ENCODE measurements around the gene ABCC3. TPM values are rescaled to one million over a fixed set of nuclear protein-coding genes. Genes with fewer than 3 reads are reported as not detected.

Gene ABCC3
- total RNA-seq, 2 experiments from 2014 or later = not detected

DNA sequence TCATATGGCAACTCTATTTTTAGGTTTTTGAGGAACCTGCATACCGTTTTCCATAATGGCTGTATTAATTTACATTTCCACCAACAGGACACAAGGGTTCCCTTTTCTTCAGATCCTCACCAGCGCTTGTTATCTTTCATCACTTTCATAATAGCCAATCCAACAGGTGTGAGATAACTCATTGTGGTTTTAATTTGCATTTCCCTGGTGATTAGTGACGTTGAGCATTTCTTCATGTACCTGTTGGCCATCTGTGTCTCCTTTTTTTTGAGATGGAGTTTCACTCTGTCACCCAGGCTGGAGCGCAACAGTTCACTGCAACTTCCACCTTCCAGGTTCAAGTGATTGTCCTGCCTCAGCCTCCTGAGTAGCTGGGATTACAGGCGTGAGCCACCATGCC lies 36.2 kb upstream of the ABCC3 start:
- Mint-ChIP-seq H3K27ac (no peak overlapping the region), H3K27me3 (peaks cover 4% of the 10 kb centered on the region), H3K4me3 (no peak overlapping the region), H3K36me3 (no peaks in the 10 kb centered on the region), H3K9me3 (ENCODE audit: low read depth) (no peaks in the 10 kb centered on the region), H3K4me1 (no peaks in the 10 kb centered on the region)
- CTCF ChIA-PET = no interaction called here
- ATAC-seq (no peak), DNase-seq (no peak)

DNA sequence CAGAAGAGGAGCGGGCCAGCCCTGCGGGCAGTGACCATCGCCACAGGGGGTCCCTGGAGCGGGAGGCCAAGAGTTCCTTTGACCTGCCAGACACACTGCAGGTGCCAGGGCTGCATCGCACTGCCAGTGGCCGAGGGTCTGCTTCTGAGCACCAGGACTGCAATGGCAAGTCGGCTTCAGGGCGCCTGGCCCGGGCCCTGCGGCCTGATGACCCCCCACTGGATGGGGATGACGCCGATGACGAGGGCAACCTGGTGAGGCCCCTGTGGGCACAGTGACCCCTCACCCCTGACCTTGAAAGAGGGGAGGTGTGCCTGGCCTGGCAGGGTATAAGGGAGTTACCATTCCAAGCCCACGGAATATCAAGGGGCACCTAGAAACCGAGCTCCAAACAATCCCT lies 35.1 kb upstream of the ABCC3 start:
- no peak overlapping the region for H3K27ac Mint-ChIP-seq
- H3K36me3 Mint-ChIP-seq = no peaks in the 10 kb centered on the region
- no peak overlapping the region for H3K4me3 Mint-ChIP-seq
- ATAC-seq (no peak), DNase-seq (no peak)
- CTCF ChIA-PET = no interaction called here
- H3K9me3 Mint-ChIP-seq (ENCODE audit: low read depth) = no peaks in the 10 kb centered on the region
- H3K4me1 Mint-ChIP-seq = no peaks in the 10 kb centered on the region
- peaks cover 4% of the 10 kb centered on the region for H3K27me3 Mint-ChIP-seq

DNA sequence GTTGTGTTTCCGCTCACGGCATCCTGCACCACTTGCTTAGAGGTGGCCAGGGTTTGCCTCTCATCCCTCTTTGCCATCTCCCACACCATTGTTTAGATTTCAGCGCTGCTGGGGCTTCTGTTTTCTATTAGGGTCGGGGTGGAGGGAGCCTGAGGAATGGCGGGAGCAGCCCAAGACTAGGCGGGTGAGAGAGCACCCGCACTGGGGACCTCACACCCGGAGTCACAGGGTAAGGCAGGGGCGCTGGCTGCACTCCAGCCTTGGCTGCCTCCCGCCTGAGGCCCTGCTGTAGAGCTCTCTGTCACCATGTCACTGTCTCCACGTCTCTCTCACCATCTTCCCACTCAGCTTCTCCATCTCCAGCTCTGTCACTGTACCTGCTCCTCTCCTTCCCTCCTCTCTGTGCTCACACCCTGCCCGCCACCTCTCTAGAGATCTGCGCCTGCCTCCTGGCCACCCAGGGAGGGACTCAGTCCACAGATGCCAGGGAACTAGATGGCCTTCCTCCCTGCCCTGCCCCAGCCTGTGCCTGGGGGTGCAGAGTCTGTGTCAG lies 32.8 kb upstream of the ABCC3 start:
- CTCF ChIA-PET = no interaction called here
- ATAC-seq (no peak), DNase-seq (no peak)
- no peaks in the 10 kb centered on the region for H3K9me3 Mint-ChIP-seq (ENCODE audit: low read depth)
- H3K4me1 Mint-ChIP-seq = no peaks in the 10 kb centered on the region
- peaks cover 12% of the 10 kb centered on the region for H3K27me3 Mint-ChIP-seq
- no peak overlapping the region for H3K4me3 Mint-ChIP-seq
- no peak overlapping the region for H3K27ac Mint-ChIP-seq
- H3K36me3 Mint-ChIP-seq = no peaks in the 10 kb centered on the region

DNA sequence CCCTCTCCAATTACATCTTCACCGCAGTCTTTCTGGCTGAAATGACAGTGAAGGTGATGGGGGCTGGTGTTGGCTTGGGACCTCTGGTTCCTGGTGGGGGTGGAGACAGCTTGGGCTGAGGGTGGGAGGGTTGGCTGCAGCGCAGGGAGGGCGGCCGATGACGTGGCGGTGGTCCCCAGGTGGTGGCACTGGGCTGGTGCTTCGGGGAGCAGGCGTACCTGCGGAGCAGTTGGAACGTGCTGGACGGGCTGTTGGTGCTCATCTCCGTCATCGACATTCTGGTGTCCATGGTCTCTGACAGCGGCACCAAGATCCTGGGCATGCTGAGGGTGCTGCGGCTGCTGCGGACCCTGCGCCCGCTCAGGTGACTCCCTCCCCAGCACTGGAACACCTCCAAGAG lies 31.8 kb upstream of the ABCC3 start:
- Mint-ChIP-seq H3K9me3 (ENCODE audit: low read depth) (no peaks in the 10 kb centered on the region), H3K4me3 (no peak overlapping the region), H3K27ac (no peak overlapping the region), H3K27me3 (peaks cover 17% of the 10 kb centered on the region), H3K4me1 (no peaks in the 10 kb centered on the region), H3K36me3 (no peaks in the 10 kb centered on the region)
- ATAC-seq (no peak), DNase-seq (no peak)
- CTCF ChIA-PET = no interaction called here

DNA sequence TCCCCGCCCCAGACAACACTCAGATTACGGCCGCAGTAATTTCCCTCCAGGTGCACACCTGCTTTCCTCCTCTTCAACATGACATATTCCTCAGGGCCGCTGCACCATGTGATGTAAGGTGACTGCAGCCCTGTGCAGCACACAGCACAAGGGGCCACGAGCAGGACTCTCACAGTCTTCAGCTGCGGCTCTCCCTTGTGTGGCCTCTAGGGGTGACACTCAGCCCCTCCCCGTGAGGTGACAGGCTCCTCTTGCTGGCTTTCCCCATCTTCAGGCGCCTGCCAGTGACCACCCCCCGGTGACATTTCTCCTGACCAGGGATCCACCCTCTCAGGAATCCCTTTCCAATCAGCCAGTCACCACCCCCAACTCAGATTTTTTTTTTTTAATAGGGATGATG lies 31.3 kb upstream of the ABCC3 start:
- no peak overlapping the region for H3K4me3 Mint-ChIP-seq
- no peaks in the 10 kb centered on the region for H3K4me1 Mint-ChIP-seq
- DNase-seq = no peak
- peaks cover 16% of the 10 kb centered on the region for H3K27me3 Mint-ChIP-seq
- CTCF ChIA-PET = no interaction called here
- no peak overlapping the region for H3K27ac Mint-ChIP-seq
- ATAC-seq = peak; percentile 46
- no peaks in the 10 kb centered on the region for H3K9me3 Mint-ChIP-seq (ENCODE audit: low read depth)
- H3K36me3 Mint-ChIP-seq = no peaks in the 10 kb centered on the region

DNA sequence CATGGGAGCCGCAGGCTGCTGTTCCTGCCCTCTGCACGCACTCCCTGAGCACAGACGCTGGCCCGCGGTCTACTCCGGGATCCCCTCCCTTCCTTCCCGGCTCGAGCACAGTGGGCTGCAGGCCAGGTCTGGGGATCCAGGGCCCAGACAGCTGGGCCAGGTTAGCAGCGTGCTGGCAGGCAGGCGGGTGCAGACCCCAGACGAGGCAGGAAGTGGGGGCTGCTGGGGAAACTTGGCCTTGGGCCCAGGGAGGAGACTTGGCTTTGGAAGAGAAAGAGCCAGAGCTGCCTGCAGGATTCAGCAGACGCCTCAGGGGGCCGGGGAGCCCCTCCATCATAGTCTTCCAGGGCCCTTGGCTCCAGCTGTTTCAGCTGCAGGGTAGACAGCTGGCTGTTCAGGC lies 30.2 kb upstream of the ABCC3 start:
- peaks cover 13% of the 10 kb centered on the region for H3K27me3 Mint-ChIP-seq
- no peak for DNase-seq
- CTCF ChIA-PET = interaction anchor here (1.7 kb wide), 1 partner anchor 26 kb away, joined by 4 read pairs; no protein-coding TSS in a partner anchor
- H3K27ac Mint-ChIP-seq = no peak overlapping the region
- H3K4me3 Mint-ChIP-seq = no peak overlapping the region
- ATAC-seq = no peak
- H3K9me3 Mint-ChIP-seq (ENCODE audit: low read depth) = no peaks in the 10 kb centered on the region
- no peaks in the 10 kb centered on the region for H3K4me1 Mint-ChIP-seq
- no peaks in the 10 kb centered on the region for H3K36me3 Mint-ChIP-seq

DNA sequence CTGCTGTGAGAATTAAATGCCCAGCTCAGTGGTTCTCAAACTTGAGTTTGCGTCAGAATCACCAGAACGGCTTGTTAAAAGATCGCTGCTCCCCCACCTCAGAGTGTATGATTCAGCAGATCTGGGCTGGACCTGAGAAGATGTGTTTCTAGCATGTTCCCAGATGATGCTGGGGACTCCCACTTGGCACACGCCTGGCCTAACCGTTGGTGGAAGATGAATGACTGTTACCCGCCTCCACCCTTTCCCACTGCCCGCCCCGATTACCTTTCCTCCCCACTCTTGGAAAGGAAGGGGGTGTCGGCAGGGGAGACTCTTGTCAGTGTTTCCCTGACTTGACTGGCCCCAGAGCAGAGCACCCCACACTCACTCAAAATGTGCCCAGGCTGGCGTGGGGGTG lies 29.3 kb upstream of the ABCC3 start:
- H3K27me3 Mint-ChIP-seq = peaks cover 16% of the 10 kb centered on the region
- H3K4me1 Mint-ChIP-seq = no peaks in the 10 kb centered on the region
- H3K4me3 Mint-ChIP-seq = no peak overlapping the region
- H3K36me3 Mint-ChIP-seq = no peaks in the 10 kb centered on the region
- no peaks in the 10 kb centered on the region for H3K9me3 Mint-ChIP-seq (ENCODE audit: low read depth)
- DNase-seq (no peak), ATAC-seq (no peak)
- CTCF ChIA-PET = interaction anchor here (1.7 kb wide), 1 partner anchor 25 kb away, joined by 4 read pairs; no protein-coding TSS in a partner anchor
- no peak overlapping the region for H3K27ac Mint-ChIP-seq

DNA sequence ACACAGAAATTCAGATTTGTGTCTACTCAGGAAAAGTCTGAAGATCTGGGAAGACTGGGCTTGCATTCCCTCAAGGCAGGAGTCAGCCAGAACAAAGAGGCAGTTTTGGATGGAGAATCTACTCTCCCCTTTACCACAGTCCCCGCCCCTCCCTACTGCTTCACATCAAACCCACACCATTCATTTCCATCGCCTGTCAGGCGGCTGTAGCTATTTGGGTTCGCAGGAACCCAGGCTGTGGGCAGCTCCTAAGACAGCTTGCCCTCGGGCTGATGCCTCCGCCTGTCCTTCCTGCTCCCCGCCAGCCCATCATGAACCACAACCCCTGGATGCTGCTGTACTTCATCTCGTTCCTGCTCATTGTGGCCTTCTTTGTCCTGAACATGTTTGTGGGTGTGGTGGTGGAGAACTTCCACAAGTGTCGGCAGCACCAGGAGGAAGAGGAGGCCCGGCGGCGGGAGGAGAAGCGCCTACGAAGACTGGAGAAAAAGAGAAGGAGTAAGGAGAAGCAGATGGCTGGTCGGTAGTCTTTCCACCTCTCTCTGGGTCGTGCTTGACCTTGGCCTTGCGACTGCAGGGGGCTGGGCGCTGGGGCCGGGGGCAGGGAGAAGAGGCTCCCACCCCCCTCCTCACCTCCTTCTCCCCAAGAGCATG lies 27.0 kb upstream of the ABCC3 start:
- DNase-seq = no peak
- Mint-ChIP-seq H3K27ac (no peak overlapping the region), H3K4me1 (no peaks in the 10 kb centered on the region), H3K27me3 (peaks cover 19% of the 10 kb centered on the region), H3K4me3 (no peak overlapping the region), H3K9me3 (ENCODE audit: low read depth) (no peaks in the 10 kb centered on the region), H3K36me3 (no peaks in the 10 kb centered on the region)
- CTCF ChIA-PET = no interaction called here
- no peak for ATAC-seq

DNA sequence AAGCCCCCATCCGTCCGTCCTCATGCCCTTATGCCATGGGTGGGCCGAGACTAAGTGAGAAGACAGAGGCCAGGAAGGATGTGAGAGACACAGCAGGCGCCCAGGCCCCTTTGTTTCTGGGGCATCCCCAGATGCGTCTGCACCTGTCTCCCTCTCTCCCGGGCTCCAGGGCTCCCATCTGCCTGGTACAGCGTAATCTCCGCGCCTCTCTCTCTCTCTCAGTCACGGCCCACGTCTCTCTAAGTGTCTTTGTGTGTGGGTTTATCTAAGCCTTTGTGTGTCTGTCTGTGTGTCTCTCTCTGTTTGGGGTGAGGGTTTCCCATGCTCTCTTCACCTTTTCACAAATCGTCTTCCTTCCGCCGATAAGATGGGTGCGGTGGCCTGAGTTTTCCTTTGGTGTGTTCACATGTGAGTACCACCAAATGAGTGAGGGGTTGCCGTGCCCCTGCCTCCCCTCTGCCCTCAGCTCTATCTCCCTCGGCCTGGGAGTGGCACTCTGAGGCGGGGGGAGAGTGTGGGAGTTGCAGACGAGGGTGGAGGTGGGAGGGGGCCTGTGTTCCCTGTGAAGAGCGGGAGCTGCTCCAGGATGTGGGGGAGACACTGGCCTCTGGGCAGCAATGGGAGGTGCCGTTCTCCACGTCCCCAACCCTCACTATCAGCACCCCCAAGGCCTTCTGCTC lies 25.8 kb upstream of the ABCC3 start:
- DNase-seq = no peak
- no peak overlapping the region for H3K27ac Mint-ChIP-seq
- H3K4me3 Mint-ChIP-seq = no peak overlapping the region
- H3K27me3 Mint-ChIP-seq = peaks cover 24% of the 10 kb centered on the region
- H3K4me1 Mint-ChIP-seq = peaks cover 4% of the 10 kb centered on the region
- no peaks in the 10 kb centered on the region for H3K36me3 Mint-ChIP-seq
- no peaks in the 10 kb centered on the region for H3K9me3 Mint-ChIP-seq (ENCODE audit: low read depth)
- CTCF ChIA-PET = interaction anchor here (0.9 kb wide), 1 partner anchor 14 kb away, joined by 4 read pairs; no protein-coding TSS in a partner anchor
- no peak for ATAC-seq

DNA sequence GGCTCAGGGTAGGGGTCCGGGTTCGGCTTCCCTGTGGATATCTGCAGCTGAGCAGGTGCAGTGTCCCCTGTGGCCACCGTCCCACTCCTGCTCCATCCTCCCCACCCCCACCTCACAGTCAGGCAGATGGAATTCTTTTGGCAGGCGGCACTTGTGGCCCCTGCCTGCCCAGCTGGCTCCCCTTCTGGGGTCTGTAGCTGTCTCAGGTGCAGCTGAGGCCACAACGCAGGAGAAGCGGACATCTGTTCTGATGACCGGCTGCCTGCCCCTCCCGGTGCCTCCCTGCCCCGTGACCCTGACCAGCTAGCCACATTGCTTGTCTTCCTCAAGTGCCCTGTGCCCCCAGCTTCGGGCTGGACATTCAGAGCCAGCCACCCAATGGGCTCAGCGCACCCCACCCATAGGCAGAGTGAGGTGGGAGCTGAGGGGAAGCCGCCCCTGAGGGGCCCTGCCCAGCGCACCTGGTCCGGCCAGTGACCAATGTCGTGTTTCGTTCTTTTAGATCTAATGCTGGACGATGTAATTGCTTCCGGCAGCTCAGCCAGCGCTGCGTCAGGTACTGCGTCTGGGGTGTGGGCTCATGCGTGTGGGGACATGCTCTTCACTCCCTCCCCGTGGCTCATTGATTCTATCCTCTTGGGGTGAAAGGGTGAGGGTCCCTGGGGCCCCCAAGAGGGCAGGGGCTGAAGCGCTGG lies 25.2 kb upstream of the ABCC3 start:
- DNase-seq = no peak
- H3K4me1 Mint-ChIP-seq = peaks cover 10% of the 10 kb centered on the region
- no peak overlapping the region for H3K4me3 Mint-ChIP-seq
- no peak for ATAC-seq
- H3K27me3 Mint-ChIP-seq = peaks cover 24% of the 10 kb centered on the region
- CTCF ChIA-PET = interaction anchor here (0.9 kb wide), 1 partner anchor 13 kb away, joined by 4 read pairs; no protein-coding TSS in a partner anchor
- no peaks in the 10 kb centered on the region for H3K36me3 Mint-ChIP-seq
- H3K9me3 Mint-ChIP-seq (ENCODE audit: low read depth) = no peaks in the 10 kb centered on the region
- no peak overlapping the region for H3K27ac Mint-ChIP-seq

DNA sequence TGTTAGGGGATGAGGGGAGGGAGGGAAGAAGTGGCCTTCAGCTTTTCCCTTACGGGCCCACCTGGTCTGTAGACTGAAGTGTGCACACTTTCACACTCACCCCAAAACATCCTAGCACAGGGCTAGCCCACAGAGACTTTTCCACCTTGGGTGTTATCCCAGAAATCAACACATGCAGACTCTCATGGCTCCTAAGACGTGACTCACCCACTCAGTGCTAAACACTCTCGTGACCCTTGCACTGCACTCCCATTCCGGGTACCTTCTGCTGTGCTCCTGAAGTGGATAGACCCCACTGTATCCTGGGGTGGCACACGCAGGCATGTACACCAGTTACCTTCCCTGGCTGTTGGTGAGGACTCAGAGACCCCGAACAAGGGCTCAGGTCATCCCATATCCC lies 23.0 kb upstream of the ABCC3 start:
- ATAC-seq (no peak), DNase-seq (no peak)
- Mint-ChIP-seq H3K27me3 (peaks cover 19% of the 10 kb centered on the region), H3K4me1 (peaks cover 11% of the 10 kb centered on the region), H3K36me3 (no peaks in the 10 kb centered on the region), H3K9me3 (ENCODE audit: low read depth) (no peaks in the 10 kb centered on the region), H3K4me3 (no peak overlapping the region), H3K27ac (no peak overlapping the region)
- CTCF ChIA-PET = no interaction called here

DNA sequence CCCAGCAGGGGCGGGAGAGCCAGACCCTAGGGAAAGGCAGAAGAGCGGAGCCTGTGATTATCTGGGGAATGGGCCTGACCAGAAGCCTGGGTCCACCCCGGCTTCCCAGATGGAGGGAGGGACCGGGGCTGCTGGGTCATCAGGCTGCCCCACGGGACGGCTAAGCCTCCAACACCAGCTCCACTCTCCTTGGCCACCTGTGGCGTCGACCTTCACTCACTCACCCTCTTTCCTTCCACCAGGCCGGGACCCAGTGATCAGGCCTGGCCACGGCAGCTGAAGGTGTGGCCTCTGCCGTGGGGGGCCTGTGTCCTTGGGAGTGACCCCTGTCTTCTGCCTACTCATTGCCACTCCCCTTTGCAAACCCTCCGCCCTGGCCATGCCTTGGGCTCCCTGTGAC lies 22.4 kb upstream of the ABCC3 start:
- no peaks in the 10 kb centered on the region for H3K9me3 Mint-ChIP-seq (ENCODE audit: low read depth)
- no peak overlapping the region for H3K4me3 Mint-ChIP-seq
- CTCF ChIA-PET = interaction anchor here (1.0 kb wide), 1 partner anchor 19 kb away, joined by 3 read pairs; no protein-coding TSS in a partner anchor
- ATAC-seq = no peak
- peaks cover 11% of the 10 kb centered on the region for H3K4me1 Mint-ChIP-seq
- no peaks in the 10 kb centered on the region for H3K36me3 Mint-ChIP-seq
- no peak for DNase-seq
- no peak overlapping the region for H3K27ac Mint-ChIP-seq
- H3K27me3 Mint-ChIP-seq = peaks cover 17% of the 10 kb centered on the region

DNA sequence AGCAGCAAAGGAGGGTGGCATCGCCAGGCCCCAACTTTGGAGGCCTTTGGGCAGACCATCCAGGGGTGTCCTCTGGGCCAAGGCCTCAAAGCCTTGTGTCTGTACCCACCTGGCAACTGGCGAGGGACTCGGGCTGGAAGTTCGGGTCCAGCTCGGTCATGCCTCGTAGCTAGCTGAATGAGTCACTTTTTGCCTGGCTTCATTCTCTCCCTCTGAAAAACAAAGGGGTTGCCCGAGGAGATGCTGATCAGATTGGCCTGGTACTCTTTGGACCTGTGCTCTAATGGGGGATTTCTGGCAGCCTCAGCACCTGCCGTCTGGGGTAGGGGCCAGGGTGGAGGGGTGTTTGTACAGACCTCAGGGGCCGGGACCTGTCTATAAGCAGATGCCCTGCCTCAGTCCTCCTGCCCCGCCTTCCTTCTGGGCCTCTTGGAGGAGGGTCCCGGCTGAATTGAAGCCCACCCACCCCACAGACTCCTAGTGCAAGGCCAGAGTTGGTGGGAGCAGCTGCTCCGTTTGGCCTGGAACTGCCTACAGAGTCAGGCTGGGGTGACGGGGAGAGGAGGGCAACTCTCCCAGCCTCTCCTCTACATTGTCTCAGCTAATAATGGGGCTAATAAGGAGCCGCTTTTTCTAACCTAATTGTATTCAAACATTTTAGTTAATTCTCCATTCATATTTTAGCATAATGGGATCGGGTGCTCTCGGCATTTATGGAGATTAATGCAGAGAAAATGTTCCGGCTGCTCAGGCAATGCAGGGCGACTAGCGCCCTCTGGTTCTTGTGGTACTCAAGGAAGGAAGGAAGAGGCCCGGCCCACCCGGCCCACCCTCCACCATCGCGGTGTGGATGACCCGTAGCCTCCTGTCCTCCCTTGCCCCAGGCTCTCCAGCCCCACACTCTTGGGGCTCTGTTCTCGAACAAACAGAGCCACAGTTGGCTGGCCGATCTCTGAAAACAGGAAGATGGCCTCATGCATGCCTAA lies 21.4 kb upstream of the ABCC3 start:
- Mint-ChIP-seq H3K27me3 (peaks cover 11% of the 10 kb centered on the region), H3K4me3 (no peak overlapping the region), H3K4me1 (peaks cover 11% of the 10 kb centered on the region), H3K36me3 (no peaks in the 10 kb centered on the region), H3K27ac (no peak overlapping the region), H3K9me3 (ENCODE audit: low read depth) (no peaks in the 10 kb centered on the region)
- ATAC-seq (no peak), DNase-seq (no peak)
- CTCF ChIA-PET = interaction anchor here (1.0 kb wide), 1 partner anchor 18 kb away, joined by 3 read pairs; no protein-coding TSS in a partner anchor
